Measurements from ENCODE around the gene GALP. TPM values are rescaled to one million over a fixed set of nuclear protein-coding genes. Genes with fewer than 3 reads are reported as not detected.

Gene GALP
- total and polyA plus RNA-seq, 2 experiments from 2014 or later = not detected

DNA sequence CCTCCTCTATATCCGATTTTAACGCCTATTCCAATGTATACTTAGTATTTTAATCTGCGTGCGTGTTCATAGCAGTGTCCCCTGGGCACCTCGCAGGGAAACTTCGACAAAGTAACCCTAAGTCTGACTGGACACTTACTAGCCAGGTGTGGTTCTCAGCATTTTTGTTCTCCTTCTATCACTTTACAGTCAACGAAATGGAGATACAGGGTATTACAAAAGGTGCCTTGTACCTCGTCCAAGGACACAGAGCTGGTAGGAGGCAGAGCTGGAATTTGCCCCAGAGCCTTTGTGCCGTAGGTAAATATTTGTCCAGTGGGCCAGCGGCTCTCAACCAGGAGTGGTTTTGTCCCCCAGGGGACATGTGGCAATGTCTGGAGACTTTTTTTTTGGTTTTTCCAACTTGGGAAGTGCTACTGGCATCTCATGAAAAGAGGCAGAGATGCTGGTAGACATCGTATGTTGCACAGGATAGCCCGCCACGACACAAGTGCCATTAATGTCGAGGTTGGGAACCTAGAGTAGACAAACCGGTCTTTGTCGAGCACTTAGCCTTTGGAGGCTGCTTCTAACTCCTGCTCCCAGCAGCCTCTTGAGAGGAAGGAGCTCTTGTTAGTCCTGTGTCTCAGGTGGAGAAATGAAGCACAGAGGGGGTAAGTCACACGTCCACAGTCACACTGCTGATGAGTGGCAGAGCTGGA lies 33.6 kb upstream of the GALP start:
- peak; percentile 80 for DNase-seq (ENCODE audit: low spot score)
- Histone ChIP-seq H2AFZ (peak overlapping the region; percentile 45), H3K79me2 (peaks cover 47% of the 10 kb centered on the region), H3K4me3 (peak overlapping the region; percentile 46), H3K9me2 (replicated peaks; ENCODE audit: insufficient read depth) (no peaks in the 10 kb centered on the region), H3K4me1 (ENCODE audit: insufficient read depth) (peaks cover 25% of the 10 kb centered on the region), H3K27me3 (no peaks in the 10 kb centered on the region), H4K20me1 (ENCODE audit: insufficient read depth, poor library complexity, severe bottlenecking) (no peaks in the 10 kb centered on the region), H3K27ac (peak overlapping the region; percentile 68), H3K9me3 (ENCODE audit: low read depth) (no peaks in the 10 kb centered on the region), H3K4me2 (peak overlapping the region; percentile 89), H3K36me3 (replicated peaks; ENCODE audit: insufficient read depth, low read depth) (no peaks in the 10 kb centered on the region)
- WGBS (ENCODE audit: low lambda C conversion rate, missing lambda C conversion rate) = 38% methylated on average over 17 of the region's 17 CpGs
- TF ChIP-seq EZH2phosphoT487 (IDR thresholded peaks at IDR 0.05; ENCODE audit: low read depth, severe bottlenecking, unreplicated experiment) (no peak), EZH2 (IDR thresholded peaks at IDR 0.05; ENCODE audit: borderline replicate concordance) (no peak), CTCF (IDR thresholded peaks at IDR 0.05; ENCODE audit: poor library complexity) (no peak)

GRCh38 chr19:56142897-56143434 lies 32.8 kb upstream of the GALP start:
- H4K20me1 ChIP-seq (ENCODE audit: insufficient read depth, poor library complexity, severe bottlenecking) = no peaks in the 10 kb centered on the region
- H3K4me1 ChIP-seq (ENCODE audit: insufficient read depth) = peaks cover 25% of the 10 kb centered on the region
- peak overlapping the region; percentile 68 for H3K27ac ChIP-seq
- no peaks in the 10 kb centered on the region for H3K9me2 ChIP-seq (replicated peaks; ENCODE audit: insufficient read depth)
- H3K4me3 ChIP-seq = no peak overlapping the region
- H3K4me2 ChIP-seq = peak overlapping the region; percentile 89
- 74% methylated on average over 4 of the region's 4 CpGs for WGBS (ENCODE audit: low lambda C conversion rate, missing lambda C conversion rate)
- H2AFZ ChIP-seq = no peak overlapping the region
- no peaks in the 10 kb centered on the region for H3K9me3 ChIP-seq (ENCODE audit: low read depth)
- H3K27me3 ChIP-seq = no peaks in the 10 kb centered on the region
- no peak for DNase-seq (ENCODE audit: low spot score)
- H3K79me2 ChIP-seq = peaks cover 52% of the 10 kb centered on the region
- H3K36me3 ChIP-seq (replicated peaks; ENCODE audit: insufficient read depth, low read depth) = no peaks in the 10 kb centered on the region
- TF ChIP-seq CTCF (IDR thresholded peaks at IDR 0.05; ENCODE audit: poor library complexity) (no peak), EZH2phosphoT487 (IDR thresholded peaks at IDR 0.05; ENCODE audit: low read depth, severe bottlenecking, unreplicated experiment) (no peak), EZH2 (IDR thresholded peaks at IDR 0.05; ENCODE audit: borderline replicate concordance) (no peak)

GRCh38 chr19:56144376-56144775 lies 31.4 kb upstream of the GALP start:
- H2AFZ ChIP-seq = no peak overlapping the region
- DNase-seq (ENCODE audit: low spot score) = no peak
- no peaks in the 10 kb centered on the region for H3K9me3 ChIP-seq (ENCODE audit: low read depth)
- H3K27ac ChIP-seq = peak overlapping the region; percentile 68
- H3K4me2 ChIP-seq = peak overlapping the region; percentile 89
- no peak overlapping the region for H3K4me3 ChIP-seq
- no peaks in the 10 kb centered on the region for H3K36me3 ChIP-seq (replicated peaks; ENCODE audit: insufficient read depth, low read depth)
- H3K4me1 ChIP-seq (ENCODE audit: insufficient read depth) = peaks cover 25% of the 10 kb centered on the region
- no peaks in the 10 kb centered on the region for H4K20me1 ChIP-seq (ENCODE audit: insufficient read depth, poor library complexity, severe bottlenecking)
- peaks cover 62% of the 10 kb centered on the region for H3K79me2 ChIP-seq
- 94% methylated on average over 6 of the region's 6 CpGs for WGBS (ENCODE audit: low lambda C conversion rate, missing lambda C conversion rate)
- H3K9me2 ChIP-seq (replicated peaks; ENCODE audit: insufficient read depth) = no peaks in the 10 kb centered on the region
- no peak for TF ChIP-seq CTCF (IDR thresholded peaks at IDR 0.05; ENCODE audit: poor library complexity)
- TF ChIP-seq EZH2 (IDR thresholded peaks at IDR 0.05; ENCODE audit: borderline replicate concordance) = no peak
- TF ChIP-seq EZH2phosphoT487 (IDR thresholded peaks at IDR 0.05; ENCODE audit: low read depth, severe bottlenecking, unreplicated experiment) = no peak
- H3K27me3 ChIP-seq = no peaks in the 10 kb centered on the region
